Endothelial cell of umbilical vein (primary cell): Measurements from ENCODE around the gene CHST7. TPM values are rescaled to one million over a fixed set of nuclear protein-coding genes. Genes with fewer than 3 reads are reported as not detected.
"Not testable (repeated sequence)": the region's sequence is repeated elsewhere in the genome, so short reads cannot be mapped to it uniquely, and the experiment has no call there.

Source experiments
- Bru-seq: library from RNA; stranded (reverse); fragments of 400-500 nt; gene quantifications from one replicate; lab custom pipeline; 2021; lab: Mats Ljungman, UMichigan
- BruChase-seq, 2 experiments: library from RNA; stranded (reverse); fragments of 400-500 nt; gene quantifications; one replicate each; lab custom pipeline; 2021; lab: Mats Ljungman, UMichigan
- BruUV-seq: library from RNA; stranded (reverse); fragments of 400-500 nt; replicated peaks from 2 replicates; lab custom pipeline; 2021; lab: Mats Ljungman, UMichigan
- CTCF ChIA-PET: fragments of 300-600, 350-600 bp; sonication (Branson Sonifier 250); formaldehyde crosslinking; loops from one replicate; lab custom pipeline; 2021; ENCODE audit warnings: antibody characterized with exemption, inconsistent platforms; lab: Charles Lee
- POLR2A ChIA-PET: fragments of 300-600, 350-600 bp; sonication (Branson Sonifier 250); formaldehyde crosslinking; loops from one replicate; lab custom pipeline; 2021; ENCODE audit warnings: antibody characterized with exemption, inconsistent platforms; lab: Charles Lee
- DNase-seq: peaks from one replicate; pipeline ENCODE4 v3.0.0-alpha.2; 2011; ENCODE audit warnings: low read depth, low spot score
- FAIRE-seq: peaks from 2 replicates; lab custom pipeline; 2011; peaks lifted over from hg19 to GRCh38; lab: Jason Lieb, UNC
- H2AFZ ChIP-seq: 2 replicates; pipeline ENCODE4 v1.6.0; 2012; ENCODE audit warnings: low read depth, low read length, control low read depth, inconsistent platforms
- H3K27ac ChIP-seq: 2 replicates; pipeline ENCODE4 v1.5.1; 2011; ENCODE audit warnings: low read depth, mild to moderate bottlenecking, control low read depth, low read length, moderate library complexity; ENCODE audit not compliant: insufficient read depth
- H3K27me3 ChIP-seq, 2 experiments: 2 replicates each; pipeline versions ENCODE4 v1.6.0 to v1.6.1; 2011; ENCODE audit warnings: low read length in 2 of 2, mixed read lengths in 1 of 2; ENCODE audit not compliant: control insufficient read depth in 2 of 2, insufficient read depth in 2 of 2
- H3K36me3 ChIP-seq, 2 experiments: 2 replicates in 1 of 2; 3 replicates in 1 of 2; pipeline ENCODE4 v1.5.1; 2011; ENCODE audit warnings: low read length in 2 of 2, mild to moderate bottlenecking in 1 of 2, moderate library complexity in 1 of 2; ENCODE audit not compliant: control insufficient read depth in 2 of 2, insufficient read depth in 2 of 2; ENCODE audit errors: extremely low read depth in 1 of 2
- H3K4me1 ChIP-seq: 3 replicates; pipeline ENCODE4 v1.5.1; 2011; ENCODE audit warnings: mild to moderate bottlenecking, low read length; ENCODE audit not compliant: control insufficient read depth, insufficient read depth; ENCODE audit errors: extremely low read depth
- H3K4me2 ChIP-seq: 2 replicates; pipeline ENCODE4 v1.6.1; 2011; ENCODE audit warnings: low read length, control low read depth, mixed read lengths; ENCODE audit not compliant: insufficient read depth
- H3K4me3 ChIP-seq, 3 experiments: fragments of 200-600 bp in 1 of 3; sonication (generic), shearing (Covaris generic) in 1 of 3; replicated peaks in 1 of 3; 2 replicates each; pipeline ENCODE4 v1.5.1; 2011 to 2016; ENCODE audit warnings: control low read depth in 3 of 3, low read length in 3 of 3, mild to moderate bottlenecking in 2 of 3, inconsistent platforms in 1 of 3, low read depth in 1 of 3, moderate library complexity in 1 of 3; ENCODE audit not compliant: insufficient read depth in 1 of 3
- H3K79me2 ChIP-seq: 2 replicates; pipeline ENCODE4 v1.6.0; 2012; ENCODE audit warnings: low read length, inconsistent platforms; ENCODE audit not compliant: control insufficient read depth, insufficient read depth
- H3K9ac ChIP-seq: replicated peaks from 2 replicates; pipeline ENCODE3; 2011; ENCODE audit warnings: low read length, control low read depth; ENCODE audit not compliant: insufficient read depth; ENCODE audit errors: extremely low read depth
- H3K9me1 ChIP-seq: replicated peaks from 3 replicates; pipeline ENCODE4 v1.6.0; 2011; ENCODE audit warnings: mild to moderate bottlenecking, low read length; ENCODE audit not compliant: control insufficient read depth, insufficient read depth; ENCODE audit errors: extremely low read depth
- H3K9me3 ChIP-seq: replicated peaks from 2 replicates; pipeline ENCODE4 v1.5.1; 2012; ENCODE audit warnings: low read length, inconsistent platforms; ENCODE audit not compliant: control insufficient read depth, insufficient read depth
- H4K20me1 ChIP-seq: replicated peaks from 2 replicates; pipeline ENCODE3; 2011; ENCODE audit warnings: mild to moderate bottlenecking, low read length; ENCODE audit not compliant: control insufficient read depth, insufficient read depth; ENCODE audit errors: extremely low read depth
- EZH2 ChIP-seq: IDR thresholded peaks from 2 replicates; pipeline ENCODE4 v1.6.1; 2012; ENCODE audit warnings: borderline replicate concordance, low read depth, mild to moderate bottlenecking, moderate library complexity, low read length, inconsistent platforms; ENCODE audit not compliant: severe bottlenecking
- FOS ChIP-seq: IDR thresholded peaks from 2 replicates; pipeline ENCODE4 v1.6.1; 2011; ENCODE audit warnings: mild to moderate bottlenecking, low read length, moderate library complexity, borderline replicate concordance; ENCODE audit not compliant: insufficient read depth
- GATA2 ChIP-seq: IDR thresholded peaks from 2 replicates; pipeline ENCODE4 v1.7.0; 2011; ENCODE audit warnings: low read depth, mild to moderate bottlenecking, moderate library complexity, mixed read lengths, low read length; ENCODE audit not compliant: insufficient read length, insufficient read depth
- JUN ChIP-seq: IDR thresholded peaks from 2 replicates; pipeline ENCODE4 v1.6.1; 2011; ENCODE audit warnings: borderline replicate concordance, low read depth; ENCODE audit not compliant: insufficient read length, insufficient read depth
- MYC ChIP-seq: IDR thresholded peaks from one replicate; pipeline ENCODE4 v1.6.1; 2011; ENCODE audit warnings: mild to moderate bottlenecking, low read depth, low read length
- POLR2A ChIP-seq: IDR thresholded peaks from 2 replicates; pipeline ENCODE4 v1.6.1; 2012; ENCODE audit warnings: low read depth, mild to moderate bottlenecking, control low read depth, low read length
- POLR2AphosphoS5 ChIP-seq: IDR thresholded peaks from 2 replicates; pipeline ENCODE4 v1.6.1; 2012; ENCODE audit warnings: low read depth, mild to moderate bottlenecking, control low read depth, low read length, moderate library complexity; ENCODE audit not compliant: insufficient read depth
- dilution Hi-C: fragments of 300-500 bp; cut with MboI; formaldehyde crosslinking; loops from one replicate; pipeline ENCODE4 v1.15.0; 2019; ENCODE audit warnings: low sequenced_read_pairs; ENCODE audit not compliant: extremely low pct_ligation_motif_present
- intact Hi-C: fragments of 100-400 bp; cut with micrococcal nuclease; formaldehyde crosslinking; loops from one replicate; pipeline ENCODE4 v1.10.0; 2022
- long read RNA-seq: library from polyadenylated mRNA; stranded (forward); transcript quantifications from one replicate; pipeline ENCODE4 v2.0.0, GENCODE V29; 2021
- polyA minus RNA-seq, 3 experiments: library from RNA; depleted of rRNA, polyadenylated mRNA; stranded (reverse); fragments of >200 nt; gene quantifications; 1 replicate in 1 of 3; 2 replicates in 2 of 3; pipeline ENCODE4 v1.2.3, GENCODE V29; 2011
- polyA plus RNA-seq, 4 experiments: library from polyadenylated mRNA; depleted of rRNA in 3 of 4; stranded (reverse) in 3 of 4; unstranded in 1 of 4; fragments of >200 nt; gene quantifications; 2 replicates each; pipeline versions ENCODE4 v1.2.1 to v1.2.3, GENCODE V29; 2011 to 2012; ENCODE audit warnings: missing spikeins in 1 of 4
- total RNA-seq: library from RNA; stranded (reverse); gene quantifications from 2 replicates; pipeline ENCODE4 v1.2.3, GENCODE V29; 2021
- TF ChIP-seq, protein P1 (sequence below): IDR thresholded peaks from 2 replicates; pipeline ENCODE4 v1.6.1; 2011; ENCODE audit not compliant: insufficient read depth, insufficient read length
- TF ChIP-seq, protein P2 (sequence below), 2 donors: IDR thresholded peaks; 1 replicate in 1 of 2; 2 replicates in 1 of 2; pipeline ENCODE4 v1.5.1; 2011; ENCODE audit warnings: low read length in 2 of 2, mild to moderate bottlenecking in 2 of 2, moderate library complexity in 2 of 2, control low read depth in 1 of 2, inconsistent platforms in 1 of 2, low read depth in 1 of 2; ENCODE audit not compliant: insufficient read depth in 1 of 2; ENCODE audit errors: extremely low read depth in 1 of 2

Gene CHST7, protein sequence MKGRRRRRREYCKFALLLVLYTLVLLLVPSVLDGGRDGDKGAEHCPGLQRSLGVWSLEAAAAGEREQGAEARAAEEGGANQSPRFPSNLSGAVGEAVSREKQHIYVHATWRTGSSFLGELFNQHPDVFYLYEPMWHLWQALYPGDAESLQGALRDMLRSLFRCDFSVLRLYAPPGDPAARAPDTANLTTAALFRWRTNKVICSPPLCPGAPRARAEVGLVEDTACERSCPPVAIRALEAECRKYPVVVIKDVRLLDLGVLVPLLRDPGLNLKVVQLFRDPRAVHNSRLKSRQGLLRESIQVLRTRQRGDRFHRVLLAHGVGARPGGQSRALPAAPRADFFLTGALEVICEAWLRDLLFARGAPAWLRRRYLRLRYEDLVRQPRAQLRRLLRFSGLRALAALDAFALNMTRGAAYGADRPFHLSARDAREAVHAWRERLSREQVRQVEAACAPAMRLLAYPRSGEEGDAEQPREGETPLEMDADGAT
- 9.8 and 11.2 TPM in 2 replicates for total RNA-seq
- polyA plus RNA-seq, result 4.5 and 5.2 TPM in 2 replicates
- polyA plus RNA-seq (2011; cell fraction: cytosol; rRNA removed), result 2.5 and 3.7 TPM in 2 replicates
- polyA plus RNA-seq (2011; cell fraction: nucleus; rRNA removed), result 1.2 and 1.6 TPM in 2 replicates
- 5.2 and 9.5 TPM in 2 replicates for polyA plus RNA-seq (2012)
- polyA minus RNA-seq, result 2.3 and 3.7 TPM in 2 replicates
- 0.51 TPM for polyA minus RNA-seq (2011; cell fraction: cytosol; rRNA and poly(A)+ RNA removed)
- polyA minus RNA-seq (2011; cell fraction: nucleus; rRNA and poly(A)+ RNA removed), result 1.9 and 3.0 TPM in 2 replicates
- percentile 55 among the genes with signal in this experiment for Bru-seq, nascent RNA
- BruChase-seq, experiment 1, labeled RNA remaining after a 6-hour chase, result percentile 60 among the genes with signal in this experiment
- BruChase-seq, experiment 2, labeled RNA remaining after a 2-hour chase, result percentile 58 among the genes with signal in this experiment
- long read RNA-seq, transcript CHST7-201 (2 exons, 2,289 nt), result major isoform, 37 of 37 reads
- long read RNA-seq, partial matches to known transcripts, result 0 of 37 reads
- long read RNA-seq, other reads (novel, unspliced or antisense), result 0 of 37 reads

DNA sequence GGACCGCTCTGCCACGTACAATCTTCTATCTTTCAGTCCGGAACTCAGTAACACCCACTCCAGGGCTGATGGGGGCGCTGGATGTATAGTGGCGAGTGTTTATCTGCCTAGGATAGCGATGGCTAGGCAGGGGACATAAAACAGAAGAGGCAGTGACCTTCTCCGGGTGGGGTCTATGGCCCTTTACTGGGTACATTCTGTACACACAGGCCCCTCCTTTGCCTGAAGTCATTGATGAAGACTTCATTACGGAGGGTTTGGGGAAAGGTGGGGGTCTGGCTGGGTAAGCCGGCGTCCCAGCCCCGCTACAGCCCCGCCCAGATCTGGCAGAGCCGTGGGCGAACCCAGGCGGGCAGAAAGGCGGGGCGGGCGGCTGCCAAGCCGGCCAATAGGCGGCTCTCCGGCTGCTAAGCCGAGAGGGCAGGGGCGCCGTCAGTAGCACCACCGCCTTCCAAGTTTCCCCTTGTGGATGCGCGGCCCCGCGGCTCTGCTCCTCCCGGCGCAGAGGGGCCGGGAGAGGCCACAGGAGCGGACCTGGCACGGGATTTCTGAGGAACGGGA lies at the start of gene CHST7:
TSS of gene CHST7 (plus strand) at position 435 of the 561 bp plus-strand sequence. CDS start 167 bp downstream, outside the sequence.
- H3K9me3 ChIP-seq, result no peaks in the 10 kb centered on the region
- ChIA-PET CTCF (interaction anchor here (0.8 to 1.4 kb wide), 4 partner anchors 18 to 112 kb away, joined by 3 to 7 read pairs (median 6); no protein-coding TSS in a partner anchor), POLR2A (no interaction called here)
- peaks cover 30% of the 10 kb centered on the region for H3K4me1 ChIP-seq
- H3K9me1 ChIP-seq, result no peaks in the 10 kb centered on the region
- dilution Hi-C loops (no loop called here), intact Hi-C loops (loop anchor here (1.0 to 10.0 kb wide), 2 partner anchors 69 to 221 kb away; no protein-coding TSS in a partner anchor)
- H3K79me2 ChIP-seq, result peaks cover 3% of the 10 kb centered on the region
- H3K27me3 ChIP-seq, result no peaks in the 10 kb centered on the region
- peak; percentile 89 for FAIRE-seq
- peak within 1 kb of the TSS; percentile 16 for H3K9ac ChIP-seq
- DNase-seq, result peak; percentile 75
- TF ChIP-seq GATA2 (no peak), POLR2A (no peak), FOS (no peak), MYC (no peak), JUN (no peak), POLR2AphosphoS5 (no peak), EZH2 (no peak)
- TF ChIP-seq, protein P1, sequence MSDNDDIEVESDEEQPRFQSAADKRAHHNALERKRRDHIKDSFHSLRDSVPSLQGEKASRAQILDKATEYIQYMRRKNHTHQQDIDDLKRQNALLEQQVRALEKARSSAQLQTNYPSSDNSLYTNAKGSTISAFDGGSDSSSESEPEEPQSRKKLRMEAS, result no peak
- TF ChIP-seq, protein P2, sequence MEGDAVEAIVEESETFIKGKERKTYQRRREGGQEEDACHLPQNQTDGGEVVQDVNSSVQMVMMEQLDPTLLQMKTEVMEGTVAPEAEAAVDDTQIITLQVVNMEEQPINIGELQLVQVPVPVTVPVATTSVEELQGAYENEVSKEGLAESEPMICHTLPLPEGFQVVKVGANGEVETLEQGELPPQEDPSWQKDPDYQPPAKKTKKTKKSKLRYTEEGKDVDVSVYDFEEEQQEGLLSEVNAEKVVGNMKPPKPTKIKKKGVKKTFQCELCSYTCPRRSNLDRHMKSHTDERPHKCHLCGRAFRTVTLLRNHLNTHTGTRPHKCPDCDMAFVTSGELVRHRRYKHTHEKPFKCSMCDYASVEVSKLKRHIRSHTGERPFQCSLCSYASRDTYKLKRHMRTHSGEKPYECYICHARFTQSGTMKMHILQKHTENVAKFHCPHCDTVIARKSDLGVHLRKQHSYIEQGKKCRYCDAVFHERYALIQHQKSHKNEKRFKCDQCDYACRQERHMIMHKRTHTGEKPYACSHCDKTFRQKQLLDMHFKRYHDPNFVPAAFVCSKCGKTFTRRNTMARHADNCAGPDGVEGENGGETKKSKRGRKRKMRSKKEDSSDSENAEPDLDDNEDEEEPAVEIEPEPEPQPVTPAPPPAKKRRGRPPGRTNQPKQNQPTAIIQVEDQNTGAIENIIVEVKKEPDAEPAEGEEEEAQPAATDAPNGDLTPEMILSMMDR (IDR thresholded peaks at IDR 0.05; ENCODE audit: extremely low read depth in 1 of 2, insufficient read depth in 1 of 2, low read depth in 1 of 2, low read length in 2 of 2), result peak; percentile 33 to 38
- no peaks in the 10 kb centered on the region for H3K36me3 ChIP-seq
- H3K4me3 ChIP-seq, result peak within 1 kb of the TSS; percentile 48 to 74 (median 67)
- H4K20me1 ChIP-seq, result no peaks in the 10 kb centered on the region
- H2AFZ ChIP-seq, result peak within 1 kb of the TSS; percentile 87
- peak within 1 kb of the TSS; percentile 76 for H3K4me2 ChIP-seq
- H3K27ac ChIP-seq, result peak within 1 kb of the TSS; percentile 52
- BruUV-seq, result no TSS peak

DNA sequence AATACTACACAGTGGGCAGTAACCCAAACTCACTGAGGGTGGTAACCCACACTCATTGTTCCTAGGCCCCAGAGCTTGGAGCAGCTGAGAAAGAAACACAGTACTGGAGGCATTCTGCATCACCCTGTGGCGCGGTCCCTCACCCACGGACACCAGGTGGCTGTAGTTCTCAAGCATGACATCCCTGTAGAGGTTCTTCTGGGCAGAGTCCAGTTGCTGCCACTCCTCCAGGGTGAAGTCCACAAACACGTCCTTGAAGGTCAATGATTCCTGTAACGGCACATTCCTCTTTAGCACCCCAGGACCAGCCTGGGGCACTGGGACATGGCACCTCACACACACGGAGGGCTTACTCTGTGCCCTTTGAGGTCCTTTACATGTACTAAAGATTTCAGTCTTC lies 44.9 kb upstream of the CHST7 start:
- H3K36me3 ChIP-seq, H3K9me3 ChIP-seq, DNase-seq, H3K4me2 ChIP-seq, H2AFZ ChIP-seq, H3K9ac ChIP-seq, BruUV-seq, H3K27me3 ChIP-seq, CTCF ChIA-PET, POLR2A ChIA-PET, H3K27ac ChIP-seq, intact Hi-C loops, FAIRE-seq, dilution Hi-C loops, H4K20me1 ChIP-seq, H3K4me3 ChIP-seq, H3K9me1 ChIP-seq, H3K4me1 ChIP-seq, H3K79me2 ChIP-seq: not testable (repeated sequence)
